H9 (cell line): ENCODE data around the gene ACVR1. TPM values are rescaled to one million over a fixed set of nuclear protein-coding genes. Genes with fewer than 3 reads are reported as not detected.
A peak's percentile ranks its signal among the peaks of the same experiment; 100 is the strongest.

Source experiments
- DNase-seq: peaks from one replicate; pipeline ENCODE4 v3.0.0-alpha.2; 2017
- H2AFZ ChIP-seq: one replicate; pipeline ENCODE4 v1.6.1; 2013; ENCODE audit warnings: mild to moderate bottlenecking, low read length, control low read depth, moderate library complexity
- H2AK5ac ChIP-seq: 2 replicates; pipeline ENCODE4 v1.6.1; 2013; ENCODE audit warnings: low read length, control low read depth, mixed read lengths; ENCODE audit not compliant: insufficient read length
- H2BK120ac ChIP-seq: one replicate; pipeline ENCODE4 v1.6.1; 2013; ENCODE audit warnings: low read depth, mild to moderate bottlenecking, low read length, control low read depth, inconsistent platforms; ENCODE audit not compliant: poor library complexity, severe bottlenecking
- H2BK12ac ChIP-seq: 2 replicates; pipeline ENCODE4 v1.6.1; 2013; ENCODE audit warnings: low read length, control low read depth, mixed read lengths, low read depth; ENCODE audit not compliant: insufficient read length
- H2BK15ac ChIP-seq: 2 replicates; pipeline ENCODE4 v1.6.1; 2013; ENCODE audit warnings: low read depth, low read length, control low read depth
- H2BK20ac ChIP-seq: one replicate; pipeline ENCODE4 v1.6.1; 2013; ENCODE audit warnings: low read depth, mild to moderate bottlenecking, low read length, control low read depth, inconsistent platforms; ENCODE audit not compliant: poor library complexity, severe bottlenecking
- H2BK5ac ChIP-seq: 2 replicates; pipeline ENCODE4 v1.6.1; 2013; ENCODE audit warnings: low read length, control low read depth, mixed read lengths; ENCODE audit not compliant: insufficient read length
- H3K14ac ChIP-seq: 2 replicates; pipeline ENCODE4 v1.6.1; 2013; ENCODE audit warnings: low read length, control low read depth; ENCODE audit not compliant: insufficient read depth
- H3K18ac ChIP-seq: 2 replicates; pipeline ENCODE4 v1.6.1; 2013; ENCODE audit warnings: low read depth, mild to moderate bottlenecking, mixed read lengths, low read length, control low read depth; ENCODE audit not compliant: insufficient read length
- H3K23ac ChIP-seq: 2 replicates; pipeline ENCODE4 v1.6.1; 2013; ENCODE audit warnings: low read length, control low read depth, mixed read lengths, low read depth; ENCODE audit not compliant: insufficient read length
- H3K23me2 ChIP-seq: 2 replicates; pipeline ENCODE4 v1.6.1; 2013; ENCODE audit warnings: low read depth, mild to moderate bottlenecking, mixed read lengths, low read length, control low read depth; ENCODE audit not compliant: insufficient read length, poor library complexity, severe bottlenecking
- H3K27ac ChIP-seq: 2 replicates; pipeline ENCODE4 v1.5.1; 2013; ENCODE audit warnings: low read length, control low read depth, mixed read lengths, low read depth; ENCODE audit not compliant: insufficient read length
- H3K27me3 ChIP-seq: 2 replicates; pipeline ENCODE4 v1.6.1; 2013; ENCODE audit warnings: low read length, control low read depth, inconsistent platforms; ENCODE audit not compliant: insufficient read depth
- H3K4ac ChIP-seq: 2 replicates; pipeline ENCODE4 v1.6.1; 2013; ENCODE audit warnings: low read depth, mild to moderate bottlenecking, control low read depth, inconsistent platforms, low read length, moderate library complexity
- H3K4me1 ChIP-seq: 2 replicates; pipeline ENCODE4 v1.6.1; 2013; ENCODE audit warnings: low read length, control low read depth, inconsistent platforms; ENCODE audit not compliant: insufficient read depth
- H3K4me2 ChIP-seq: 2 replicates; pipeline ENCODE4 v1.6.1; 2013; ENCODE audit warnings: low read length, control low read depth, mixed read lengths; ENCODE audit not compliant: insufficient read length, insufficient read depth
- H3K56ac ChIP-seq: 2 replicates; pipeline ENCODE4 v1.6.1; 2013; ENCODE audit warnings: low read depth, mild to moderate bottlenecking, mixed read lengths, low read length, control low read depth; ENCODE audit not compliant: insufficient read length
- H3K79me1 ChIP-seq: 2 replicates; pipeline ENCODE4 v1.6.1; 2013; ENCODE audit warnings: low read depth, mild to moderate bottlenecking, moderate library complexity, low read length, control low read depth, inconsistent platforms; ENCODE audit not compliant: insufficient read depth, poor library complexity, severe bottlenecking
- H3K79me2 ChIP-seq: 2 replicates; pipeline ENCODE4 v1.6.1; 2013; ENCODE audit warnings: low read length, control low read depth, inconsistent platforms; ENCODE audit not compliant: insufficient read depth
- H3K9ac ChIP-seq: 2 replicates; pipeline ENCODE4 v1.6.1; 2013; ENCODE audit warnings: low read length, control low read depth, mixed read lengths; ENCODE audit not compliant: insufficient read length; ENCODE audit errors: extremely low read depth
- H3K9me3 ChIP-seq: one replicate; pipeline ENCODE4 v1.6.1; 2013; ENCODE audit warnings: low read depth, low read length, inconsistent platforms; ENCODE audit not compliant: control insufficient read depth
- H3T11ph ChIP-seq: one replicate; pipeline ENCODE4 v1.6.1; 2013; ENCODE audit warnings: mild to moderate bottlenecking, low read length, control low read depth, inconsistent platforms
- H4K20me1 ChIP-seq: one replicate; pipeline ENCODE4 v1.6.1; 2013; ENCODE audit not compliant: control insufficient read depth, insufficient read length, insufficient read depth
- H4K5ac ChIP-seq: 2 replicates; pipeline ENCODE4 v1.6.1; 2013; ENCODE audit warnings: low read depth, mild to moderate bottlenecking, mixed read lengths, low read length, control low read depth; ENCODE audit not compliant: insufficient read length
- H4K8ac ChIP-seq: replicated peaks from 2 replicates; pipeline ENCODE4 v1.6.1; 2013; ENCODE audit warnings: low read length, control low read depth, mixed read lengths, low read depth; ENCODE audit not compliant: insufficient read length
- H4K91ac ChIP-seq: 2 replicates; pipeline ENCODE4 v1.6.1; 2013; ENCODE audit warnings: low read depth, mild to moderate bottlenecking, moderate library complexity, mixed read lengths, low read length, control low read depth; ENCODE audit not compliant: insufficient read length
- H3K27ac Mint-ChIP-seq, 3 experiments: 2 replicates in 2 of 3; 3 replicates in 1 of 3; pipeline ENCODE4 v1.8.0; 2020 to 2021; ENCODE audit warnings: mixed read lengths in 3 of 3, mild to moderate bottlenecking in 1 of 3, moderate library complexity in 1 of 3
- H3K27me3 Mint-ChIP-seq: 2 replicates; pipeline ENCODE4 v1.8.0; 2021; ENCODE audit warnings: low read depth, mild to moderate bottlenecking, moderate library complexity, mixed read lengths
- H3K36me3 Mint-ChIP-seq, 3 experiments: 2 replicates in 2 of 3; 3 replicates in 1 of 3; pipeline ENCODE4 v1.8.0; 2020 to 2021; ENCODE audit warnings: low read depth in 3 of 3, mixed read lengths in 3 of 3; ENCODE audit not compliant: insufficient read depth in 1 of 3
- H3K4me1 Mint-ChIP-seq, 2 experiments: 2 replicates each; pipeline ENCODE4 v1.8.0; 2020; ENCODE audit warnings: mixed read lengths in 2 of 2
- H3K4me3 Mint-ChIP-seq, 2 experiments: 2 replicates in 1 of 2; 3 replicates in 1 of 2; pipeline ENCODE4 v1.8.0; 2020 to 2021; ENCODE audit warnings: mild to moderate bottlenecking in 2 of 2, mixed read lengths in 2 of 2, moderate library complexity in 1 of 2
- H3K9me3 Mint-ChIP-seq, 2 experiments: 2 replicates in 1 of 2; 3 replicates in 1 of 2; pipeline ENCODE4 v1.8.0; 2020; ENCODE audit warnings: mild to moderate bottlenecking in 2 of 2, mixed read lengths in 2 of 2, moderate library complexity in 1 of 2
- WGBS: extraction: QIAGEN DNeasy Blood & Tissue Kit; methylation state at CpG from one replicate; pipeline ENCODE4 v1.1.7; 2013; ENCODE audit warnings: missing lambda C conversion rate, low lambda C conversion rate, mixed read lengths; ENCODE audit not compliant: insufficient read length; ENCODE audit errors: extremely low coverage; 5-methylcytosine and 5-hydroxymethylcytosine counted together
- total RNA-seq: library from RNA; stranded (reverse); gene quantifications from 2 replicates; pipeline ENCODE4 v1.2.1, GENCODE V29; 2021
- TF ChIP-seq, protein P1 (sequence below): fragments of 200-600 bp; sonication (generic); conservative IDR thresholded peaks from 3 replicates; pipeline ENCODE4 v1.8.0; 2021; ENCODE audit warnings: antibody characterized with exemption, mild to moderate bottlenecking

ACVR1 gene
- total RNA-seq, 1 experiment from 2014 or later = 21.2 TPM

- no CpG with 5 or more reads among the region's 5 CpGs for WGBS
- Histone ChIP-seq H2BK120ac (no peak overlapping the region), H3K23me2 (no peaks in the 10 kb centered on the region), H4K8ac (no peak overlapping the region), H2AK5ac (no peak overlapping the region), H3K79me1 (no peaks in the 10 kb centered on the region), H3K27ac (no peak overlapping the region), H3K56ac (no peak overlapping the region), H3T11ph (no peak overlapping the region), H3K9ac (no peak overlapping the region), H3K18ac (no peak overlapping the region), H3K9me3 (no peaks in the 10 kb centered on the region), H4K91ac (no peak overlapping the region), H3K4me1 (peaks cover 6% of the 10 kb centered on the region; the same call in 1 of the 2 replicates), H3K23ac (no peak overlapping the region), H3K79me2 (no peaks in the 10 kb centered on the region), H3K27me3 (no peaks in the 10 kb centered on the region), H2BK15ac (no peak overlapping the region), H3K4ac (no peak overlapping the region), H4K20me1 (no peaks in the 10 kb centered on the region), H3K4me2 (no peak overlapping the region), H2BK20ac (no peak overlapping the region), H4K5ac (no peak overlapping the region), H2BK5ac (no peak overlapping the region), H3K14ac (no peak overlapping the region; the same call in 1 of the 2 replicates), H2AFZ (no peak overlapping the region), H2BK12ac (no peak overlapping the region)
- Mint-ChIP-seq H3K9me3 (no peaks in the 10 kb centered on the region), H3K36me3 (peaks cover 0 to 2% (median 2%) of the 10 kb centered on the region in 3 experiments; a peak in 2 of 7 replicates), H3K27ac (peak overlapping the region in 1 of 3 experiments; percentile 8; a peak in 1 of 7 replicates), H3K4me1 (peaks cover 25 to 42% of the 10 kb centered on the region in 2 experiments), H3K27me3 (no peaks in the 10 kb centered on the region), H3K4me3 (no peak overlapping the region)
- TF ChIP-seq, protein P1, sequence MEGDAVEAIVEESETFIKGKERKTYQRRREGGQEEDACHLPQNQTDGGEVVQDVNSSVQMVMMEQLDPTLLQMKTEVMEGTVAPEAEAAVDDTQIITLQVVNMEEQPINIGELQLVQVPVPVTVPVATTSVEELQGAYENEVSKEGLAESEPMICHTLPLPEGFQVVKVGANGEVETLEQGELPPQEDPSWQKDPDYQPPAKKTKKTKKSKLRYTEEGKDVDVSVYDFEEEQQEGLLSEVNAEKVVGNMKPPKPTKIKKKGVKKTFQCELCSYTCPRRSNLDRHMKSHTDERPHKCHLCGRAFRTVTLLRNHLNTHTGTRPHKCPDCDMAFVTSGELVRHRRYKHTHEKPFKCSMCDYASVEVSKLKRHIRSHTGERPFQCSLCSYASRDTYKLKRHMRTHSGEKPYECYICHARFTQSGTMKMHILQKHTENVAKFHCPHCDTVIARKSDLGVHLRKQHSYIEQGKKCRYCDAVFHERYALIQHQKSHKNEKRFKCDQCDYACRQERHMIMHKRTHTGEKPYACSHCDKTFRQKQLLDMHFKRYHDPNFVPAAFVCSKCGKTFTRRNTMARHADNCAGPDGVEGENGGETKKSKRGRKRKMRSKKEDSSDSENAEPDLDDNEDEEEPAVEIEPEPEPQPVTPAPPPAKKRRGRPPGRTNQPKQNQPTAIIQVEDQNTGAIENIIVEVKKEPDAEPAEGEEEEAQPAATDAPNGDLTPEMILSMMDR = no peak
- DNase-seq = no peak
Observed at GRCh38 chr2:157788201-157788600, 87.9 kb downstream of the ACVR1 start.
